Stimulated activated CD8-positive, alpha-beta memory T cell treated with anti-CD3 and anti-CD28 coated beads, Interleukin-4, amount 100 ng/mL, for 4 hours (primary cell): ENCODE measurements around the gene TBC1D16.
"Not testable (repeated sequence)": the region's sequence is repeated elsewhere in the genome, so short reads cannot be mapped to it uniquely, and the experiment has no call there.

ENCODE experiments used
- DNase-seq, 2 donors: peaks; one replicate each; pipeline ENCODE4 v3.0.0-alpha.2; 2020; ENCODE audit warnings: low read depth in 2 of 2, low spot score in 1 of 2

TBC1D16 gene

GRCh38 chr17:79977161-79977631, 58.5 kb downstream of the TBC1D16 start:
- DNase-seq, result no peak

- DNase-seq, result no peak
These were observed 59.2 kb downstream of the TBC1D16 start for GRCh38 chr17:79976451-79976850.

- no peak for DNase-seq
These were observed 60.1 kb downstream of the TBC1D16 start for GRCh38 chr17:79975498-79976134.

- DNase-seq, result no peak
These were observed 60.8 kb downstream of the TBC1D16 start for GRCh38 chr17:79974566-79975497.

GRCh38 chr17:79971651-79972050, 64.0 kb downstream of the TBC1D16 start:
- no peak for DNase-seq

GRCh38 chr17:79970576-79971068, 65.0 kb downstream of the TBC1D16 start:
- DNase-seq, result no peak

GRCh38 chr17:79969906-79970305, 65.8 kb downstream of the TBC1D16 start:
- DNase-seq, result no peak

- no peak for DNase-seq
These were observed 67.6 kb downstream of the TBC1D16 start for GRCh38 chr17:79968116-79968515.

- no peak for DNase-seq
These were observed 69.0 kb downstream of the TBC1D16 start for GRCh38 chr17:79966681-79967080.

- no peak for DNase-seq
These were observed 69.9 kb downstream of the TBC1D16 start for GRCh38 chr17:79965806-79966205.

GRCh38 chr17:79962467-79962866, 73.2 kb downstream of the TBC1D16 start:
- DNase-seq, result not testable (repeated sequence)

GRCh38 chr17:79961567-79961966, 74.1 kb downstream of the TBC1D16 start:
- not testable (repeated sequence) for DNase-seq

GRCh38 chr17:79960788-79961522, 74.7 kb downstream of the TBC1D16 start:
- DNase-seq, result no peak

- DNase-seq, result no peak
These were observed 76.6 kb downstream of the TBC1D16 start for GRCh38 chr17:79959042-79959441.

GRCh38 chr17:79956853-79957252, 78.8 kb downstream of the TBC1D16 start:
- DNase-seq, result no peak

- DNase-seq, result not testable (repeated sequence)
These were observed 79.3 kb downstream of the TBC1D16 start for GRCh38 chr17:79956441-79956735.

- DNase-seq, result no peak
These were observed 79.8 kb downstream of the TBC1D16 start for GRCh38 chr17:79955691-79956440.

GRCh38 chr17:79955167-79955549, 80.5 kb downstream of the TBC1D16 start:
- no peak for DNase-seq

- DNase-seq, result no peak
These were observed 81.1 kb downstream of the TBC1D16 start for GRCh38 chr17:79954281-79955166.

GRCh38 chr17:79953335-79953734, 82.3 kb downstream of the TBC1D16 start:
- DNase-seq, result no peak
